ENCODE data around the gene BAK1. TPM values are rescaled to one million over a fixed set of nuclear protein-coding genes. Genes with fewer than 3 reads are reported as not detected.

BAK1 gene
- total and polyA plus RNA-seq, 2 of the 13 experiments (the other 11 are each of a cell fraction or from before 2014, with no cell fraction given) = 15.0 to 23.8 TPM

- TF ChIP-seq MXD3 (CRISPR knock-in tag; IDR thresholded peaks at IDR 0.05) = peak; percentile 61; the same call in 1 of the 2 replicates
- TF ChIP-seq KDM4B (CRISPR knock-in tag; IDR thresholded peaks at IDR 0.05) = no peak
- TF ChIP-seq CREM (IDR thresholded peaks at IDR 0.05) = no peak
- 0 out of 2 replicates have a peak, but pooled peaks have one; percentile 1 for TF ChIP-seq CREM (CRISPR knock-in tag; IDR thresholded peaks at IDR 0.05)
- no peak for TF ChIP-seq ZNF317 (CRISPR knock-in tag; IDR thresholded peaks at IDR 0.05)
- no peak for TF ChIP-seq ZNF773 (CRISPR knock-in tag; IDR thresholded peaks at IDR 0.05; ENCODE audit: borderline replicate concordance)
- TF ChIP-seq ARNT (IDR thresholded peaks at IDR 0.05) = no peak
- no peak for TF ChIP-seq KDM5A (IDR thresholded peaks at IDR 0.05; ENCODE audit: borderline replicate concordance, low read length)
- TF ChIP-seq BORCS8-MEF2B (CRISPR knock-in tag; IDR thresholded peaks at IDR 0.05) = 0 out of 2 replicates have a peak, but pooled peaks have one; percentile 39
- TF ChIP-seq NAIF1 (CRISPR knock-in tag; IDR thresholded peaks at IDR 0.05; ENCODE audit: borderline replicate concordance) = no peak
- TF ChIP-seq CC2D1A (CRISPR knock-in tag; IDR thresholded peaks at IDR 0.05) = no peak
- TF ChIP-seq SNAPC2 (CRISPR knock-in tag; IDR thresholded peaks at IDR 0.05) = no peak
- no peak for TF ChIP-seq ZNF33B (CRISPR knock-in tag; IDR thresholded peaks at IDR 0.05)
- no peak for TF ChIP-seq ZNF496 (CRISPR knock-in tag; IDR thresholded peaks at IDR 0.05; ENCODE audit: insufficient replicate concordance)
- peak; percentile 21 for TF ChIP-seq RBM39 (IDR thresholded peaks at IDR 0.05; ENCODE audit: low read depth, low read length, poor library complexity, severe bottlenecking)
- no peak for TF ChIP-seq SOX6 (IDR thresholded peaks at IDR 0.05)
- TF ChIP-seq SOX6 (CRISPR knock-in tag; IDR thresholded peaks at IDR 0.05) = peak; percentile 52; the same call in 1 of the 2 replicates
- TF ChIP-seq SAP130 (CRISPR knock-in tag; IDR thresholded peaks at IDR 0.05; ENCODE audit: low read depth) = peak; percentile 74
- TF ChIP-seq ZMAT3 (CRISPR knock-in tag; conservative IDR thresholded peaks at IDR 0.05) = no peak
- peak; percentile 90 for TF ChIP-seq SALL1 (CRISPR knock-in tag; IDR thresholded peaks at IDR 0.05)
- no peak for TF ChIP-seq NR0B2 (CRISPR knock-in tag; IDR thresholded peaks at IDR 0.05)
- TF ChIP-seq AGO2 (optimal IDR thresholded peaks at IDR 0.05; ENCODE audit: low read depth, low read length) = no peak
- no peak for TF ChIP-seq ZC3H4 (CRISPR knock-in tag; IDR thresholded peaks at IDR 0.05; ENCODE audit: borderline replicate concordance)
- TF ChIP-seq MAFF (IDR thresholded peaks at IDR 0.05; ENCODE audit: low read depth, low read length) = no peak
- TF ChIP-seq AGO1 (IDR thresholded peaks at IDR 0.05; ENCODE audit: low read depth, low read length, poor library complexity, severe bottlenecking) = no peak
- TF ChIP-seq ZNF572 (CRISPR knock-in tag; IDR thresholded peaks at IDR 0.05) = 0 out of 2 replicates have a peak, but pooled peaks have one; percentile 56
- TF ChIP-seq ZNF883 (CRISPR knock-in tag; IDR thresholded peaks at IDR 0.05; ENCODE audit: not compliant biosample characterization) = no peak
- TF ChIP-seq ZNF580 (CRISPR knock-in tag; IDR thresholded peaks at IDR 0.05; ENCODE audit: borderline replicate concordance, low read depth) = peak; percentile 89; the same call in 1 of the 2 replicates
- TF ChIP-seq REXO4 (CRISPR knock-in tag; IDR thresholded peaks at IDR 0.05; ENCODE audit: borderline replicate concordance) = no peak
- TF ChIP-seq ZNF546 (CRISPR knock-in tag; conservative IDR thresholded peaks at IDR 0.05) = no peak
- no peak for TF ChIP-seq SNAPC5 (CRISPR knock-in tag; IDR thresholded peaks at IDR 0.05; ENCODE audit: borderline replicate concordance)
- TF ChIP-seq ZNF549 (CRISPR knock-in tag; IDR thresholded peaks at IDR 0.05) = no peak
- peak; percentile 89; the same call in 1 of the 2 replicates for TF ChIP-seq ZNF614 (CRISPR knock-in tag; IDR thresholded peaks at IDR 0.05; ENCODE audit: borderline replicate concordance)
These were observed 5.5 kb upstream of the BAK1 start (continued) for GRCh38 chr6:33585403-33586107.

Data from HepG2 (cell line).